IMR-90 (cell line): ENCODE results near the gene STT3A. TPM values are rescaled to one million over a fixed set of nuclear protein-coding genes. Genes with fewer than 3 reads are reported as not detected.

ENCODE experiments used
- ATAC-seq: fragments of 200-7000 bp; cut with Tn5 transposase; 2 replicates; pipeline ENCODE4 v1.9.1; 2020; ENCODE audit warnings: low read depth, mild to moderate bottlenecking, moderate library complexity
- BruUV-seq: library from RNA; stranded (reverse); fragments of 400-500 nt; replicated peaks from 2 replicates; lab custom pipeline; 2021; lab: Mats Ljungman, UMichigan
- CTCF ChIA-PET: fragments of 300-600 bp; formaldehyde crosslinking; extraction: SDS; loops from one replicate; lab custom pipeline; 2021; ENCODE audit warnings: antibody characterized with exemption; lab: Yijun Ruan, JAX
- POLR2A ChIA-PET: fragments of 300-600 bp; sonication (Branson Sonifier 250); formaldehyde crosslinking; loops from one replicate; lab custom pipeline; 2022; ENCODE audit warnings: antibody characterized with exemption; ENCODE audit not compliant: unreplicated experiment; lab: Charles Lee
- DNase-seq: peaks from one replicate; pipeline ENCODE4 v3.0.0; 2013
- H2AFZ ChIP-seq: replicated peaks from 2 replicates; pipeline ENCODE3; 2013; ENCODE audit warnings: low read length, mild to moderate bottlenecking; ENCODE audit not compliant: poor library complexity
- H2AK5ac ChIP-seq: 2 replicates; pipeline ENCODE4 v1.6.1; 2013; ENCODE audit warnings: low read depth, low read length, inconsistent platforms
- H2AK9ac ChIP-seq: replicated peaks from 2 replicates; pipeline ENCODE3; 2013; ENCODE audit warnings: mild to moderate bottlenecking, low read depth, low read length, moderate library complexity; ENCODE audit not compliant: poor library complexity
- H2BK120ac ChIP-seq: 2 replicates; pipeline ENCODE4 v1.6.1; 2013; ENCODE audit warnings: low read depth, low read length, inconsistent platforms
- H2BK15ac ChIP-seq: 3 replicates; pipeline ENCODE4 v1.6.1; 2013; ENCODE audit warnings: low read depth, low read length, inconsistent platforms
- H2BK20ac ChIP-seq: 2 replicates; pipeline ENCODE4 v1.6.1; 2013; ENCODE audit warnings: low read depth, mild to moderate bottlenecking, inconsistent platforms, low read length, moderate library complexity
- H2BK5ac ChIP-seq: 2 replicates; pipeline ENCODE4 v1.6.1; 2013; ENCODE audit warnings: mild to moderate bottlenecking, low read depth, low read length, inconsistent platforms; ENCODE audit not compliant: poor library complexity, severe bottlenecking
- H3K14ac ChIP-seq: replicated peaks from 2 replicates; pipeline ENCODE4 v1.6.1; 2013; ENCODE audit warnings: low read depth, low read length, inconsistent platforms
- H3K18ac ChIP-seq: 2 replicates; pipeline ENCODE4 v1.6.1; 2013; ENCODE audit warnings: low read depth, low read length, control low read depth
- H3K23ac ChIP-seq: 2 replicates; pipeline ENCODE4 v1.6.1; 2013; ENCODE audit warnings: low read depth, low read length, inconsistent platforms
- H3K27ac ChIP-seq: 2 replicates; pipeline ENCODE4 v1.5.1; 2013; ENCODE audit warnings: mild to moderate bottlenecking, control low read depth, low read length; ENCODE audit not compliant: insufficient read depth
- H3K27me3 ChIP-seq: 2 replicates; pipeline ENCODE4 v1.6.1; 2013; ENCODE audit warnings: low read length; ENCODE audit not compliant: control insufficient read depth, insufficient read depth
- H3K36me3 ChIP-seq: 2 replicates; pipeline ENCODE4 v1.6.1; 2013; ENCODE audit warnings: low read length, mixed read lengths; ENCODE audit not compliant: control insufficient read depth, insufficient read depth
- H3K4ac ChIP-seq: 2 replicates; pipeline ENCODE4 v1.6.1; 2013; ENCODE audit warnings: low read depth, low read length, inconsistent platforms
- H3K4me1 ChIP-seq: 2 replicates; pipeline ENCODE4 v1.6.1; 2013; ENCODE audit warnings: low read length, mixed read lengths; ENCODE audit not compliant: control insufficient read depth, insufficient read depth
- H3K4me2 ChIP-seq: 2 replicates; pipeline ENCODE4 v1.6.1; 2013; ENCODE audit warnings: low read depth, mild to moderate bottlenecking, control low read depth, low read length, moderate library complexity
- H3K4me3 ChIP-seq: 2 replicates; pipeline ENCODE4 v1.5.1; 2013; ENCODE audit warnings: low read depth, mild to moderate bottlenecking, control low read depth, low read length, moderate library complexity; ENCODE audit not compliant: insufficient read depth
- H3K56ac ChIP-seq: 2 replicates; pipeline ENCODE4 v1.6.1; 2013; ENCODE audit warnings: low read length, inconsistent platforms; ENCODE audit not compliant: insufficient read depth; ENCODE audit errors: extremely low read depth
- H3K79me1 ChIP-seq, 2 experiments: 2 replicates each; pipeline ENCODE4 v1.6.1; 2013; ENCODE audit warnings: low read length in 2 of 2, inconsistent platforms in 1 of 2, low read depth in 1 of 2
- H3K9ac ChIP-seq: 2 replicates; pipeline ENCODE4 v1.6.1; 2013; ENCODE audit warnings: low read depth, low read length, control low read depth
- H3K9me1 ChIP-seq: 2 replicates; pipeline ENCODE4 v1.6.1; 2013; ENCODE audit warnings: low read length, inconsistent platforms; ENCODE audit not compliant: insufficient read depth
- H3K9me3 ChIP-seq: 2 replicates; pipeline ENCODE4 v1.6.1; 2013; ENCODE audit warnings: low read length; ENCODE audit not compliant: control insufficient read depth, insufficient read depth
- H4K20me1 ChIP-seq: 2 replicates; pipeline ENCODE4 v1.6.1; 2013; ENCODE audit warnings: low read length, inconsistent platforms; ENCODE audit not compliant: insufficient read depth
- H4K5ac ChIP-seq: 2 replicates; pipeline ENCODE4 v1.6.1; 2013; ENCODE audit warnings: mild to moderate bottlenecking, low read depth, low read length, control low read depth
- H4K8ac ChIP-seq, 2 experiments: 2 replicates each; pipeline ENCODE4 v1.6.1; 2013; ENCODE audit warnings: low read depth in 2 of 2, low read length in 2 of 2, control low read depth in 1 of 2, inconsistent platforms in 1 of 2
- H4K91ac ChIP-seq: 2 replicates; pipeline ENCODE4 v1.6.1; 2013; ENCODE audit warnings: low read depth, low read length, inconsistent platforms; ENCODE audit not compliant: insufficient read depth
- BHLHE40 ChIP-seq: fragments of 150-350 bp; IDR thresholded peaks from 2 replicates; pipeline ENCODE4 v1.6.1; 2016; ENCODE audit warnings: mild to moderate bottlenecking, low read depth, low read length
- CEBPB ChIP-seq: IDR thresholded peaks from 2 replicates; pipeline ENCODE4 v1.6.1; 2012; ENCODE audit warnings: low read depth, low read length, improper control_type of control experiment
- CHD1 ChIP-seq: IDR thresholded peaks from 2 replicates; pipeline ENCODE4 v1.6.1; 2012; ENCODE audit warnings: low read depth, low read length, improper control_type of control experiment
- FOS ChIP-seq: fragments of 150-350 bp; IDR thresholded peaks from 2 replicates; pipeline ENCODE4 v1.6.1; 2016; ENCODE audit warnings: low read depth, low read length
- MAFK ChIP-seq: IDR thresholded peaks from 2 replicates; pipeline ENCODE4 v1.6.1; 2012; ENCODE audit warnings: low read depth, low read length, improper control_type of control experiment
- MAZ ChIP-seq: IDR thresholded peaks from 2 replicates; pipeline ENCODE4 v1.6.1; 2012; ENCODE audit warnings: low read depth, mild to moderate bottlenecking, low read length, improper control_type of control experiment, moderate library complexity, borderline replicate concordance
- RCOR1 ChIP-seq: IDR thresholded peaks from 2 replicates; pipeline ENCODE4 v1.6.1; 2012; ENCODE audit warnings: mild to moderate bottlenecking, low read length, improper control_type of control experiment; ENCODE audit not compliant: insufficient replicate concordance
- RFX5 ChIP-seq: IDR thresholded peaks from 2 replicates; pipeline ENCODE4 v1.8.0; 2012; ENCODE audit warnings: low read depth, mild to moderate bottlenecking, low read length, moderate library complexity
- SMC3 ChIP-seq: fragments of 150-350 bp; IDR thresholded peaks from 2 replicates; pipeline ENCODE4 v1.6.1; 2016; ENCODE audit warnings: low read depth, mild to moderate bottlenecking, antibody characterized with exemption, low read length, moderate library complexity
- WGBS, 2 experiments: methylation state at CpG; one replicate each; pipeline versions ENCODE4 v1.1.5 to v1.1.7; 2013; ENCODE audit warnings: missing lambda C conversion rate in 2 of 2; ENCODE audit not compliant: insufficient read length in 1 of 2; ENCODE audit errors: extremely low coverage in 2 of 2; 5-methylcytosine and 5-hydroxymethylcytosine counted together
- dilution Hi-C: fragments of 300-500 bp; cut with HindIII; formaldehyde crosslinking; loops from one replicate; pipeline ENCODE4 v1.14.3; 2018; ENCODE audit warnings: low sequenced_read_pairs; ENCODE audit not compliant: unreplicated experiment
- in situ Hi-C: fragments of 300-500 bp; cut with MboI; formaldehyde crosslinking; loops from 3 replicates; pipeline ENCODE4 v1.14.3; 2019; ENCODE audit warnings: low sequenced_read_pairs, inconsistent platforms, mixed read lengths
- intact Hi-C: fragments of 100-400 bp; cut with micrococcal nuclease; formaldehyde crosslinking; loops from 2 replicates; pipeline ENCODE4 v1.10.0; 2022
- polyA plus RNA-seq, 3 experiments: library from polyadenylated mRNA; depleted of rRNA; stranded (reverse); fragments of >200 nt; gene quantifications; 2 replicates each; pipeline ENCODE4 v1.2.3, GENCODE V29; 2012; ENCODE audit warnings: low replicate concordance in 1 of 3
- total RNA-seq: library from RNA; depleted of rRNA; stranded (reverse); fragments of >200 nt; gene quantifications from 2 replicates; pipeline ENCODE4 v1.2.3, GENCODE V29; 2012
- TF ChIP-seq, protein P1 (sequence below): fragments of 150-350 bp; IDR thresholded peaks from 2 replicates; pipeline ENCODE4 v1.6.1; 2016; ENCODE audit warnings: low read depth, mild to moderate bottlenecking, low read length, moderate library complexity, borderline replicate concordance
- TF ChIP-seq, protein P2 (sequence below): fragments of 150-350 bp; IDR thresholded peaks from 2 replicates; pipeline ENCODE4 v1.6.1; 2017; ENCODE audit warnings: mild to moderate bottlenecking, antibody characterized with exemption, low read length, low read depth

STT3A gene
- total and polyA plus RNA-seq, 2 of the 4 experiments (the other 2 are of a cell fraction): 180 to 387 TPM

DNA sequence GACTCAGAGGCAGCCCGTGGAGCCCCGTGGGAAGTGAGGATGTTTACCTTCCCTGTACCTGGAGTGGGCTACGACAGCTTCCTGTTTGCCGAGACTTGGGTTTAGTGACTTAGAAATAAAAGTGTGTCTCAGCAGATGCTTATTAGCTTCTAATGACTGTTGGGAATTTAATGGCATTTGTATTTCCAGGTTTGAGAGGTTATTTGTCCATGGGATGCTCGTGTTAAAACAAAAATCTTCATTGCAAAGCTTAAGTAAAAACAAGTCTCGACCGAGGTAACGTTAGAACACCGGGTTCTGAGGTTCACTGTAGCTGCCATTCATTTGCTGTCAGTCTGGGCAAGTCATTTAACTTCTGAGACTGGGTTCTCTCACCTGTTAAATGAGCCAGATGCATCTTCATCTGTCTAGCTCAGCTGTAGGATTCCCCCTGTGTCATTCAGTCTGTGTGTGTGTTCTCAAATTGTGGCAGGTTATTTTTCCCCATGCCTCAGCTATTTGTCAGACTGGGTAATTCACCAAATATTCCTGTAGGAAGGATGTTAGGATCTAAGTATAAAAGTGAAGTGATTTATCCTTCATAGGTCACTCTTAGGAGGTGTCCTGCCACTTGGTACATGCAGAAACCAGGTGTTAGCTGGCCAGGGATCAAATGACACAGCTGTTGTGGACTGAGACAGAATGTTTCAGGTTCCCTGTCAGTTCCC, 22.6 kb upstream of the STT3A start:
- 5% methylated on average over 6 of the region's 9 CpGs; no CpG with 5 or more reads in 1 of the 2 experiments for WGBS, 2 experiments
- Histone ChIP-seq H3K4me1 (peaks cover 12% of the 10 kb centered on the region), H3K9ac (peak overlapping the region; percentile 98), H4K20me1 (no peaks in the 10 kb centered on the region), H2BK15ac (no peak overlapping the region), H4K5ac (peak overlapping the region; percentile 92), H3K9me3 (no peaks in the 10 kb centered on the region), H4K91ac (peak overlapping the region; percentile 59), H2AK9ac (peak overlapping the region; percentile 91), H2BK20ac (no peak overlapping the region), H3K27ac (peak overlapping the region; percentile 76), H4K8ac (peak overlapping the region; percentile 15 to 83; a peak in 2 of 4 replicates), H3K23ac (peak overlapping the region; percentile 93), H3K79me1 (peaks cover 15 to 22% of the 10 kb centered on the region in 2 experiments), H2BK5ac (peak overlapping the region; percentile 88), H3K4me3 (peak overlapping the region; percentile 99), H2BK120ac (peak overlapping the region; percentile 30; the same call in 1 of the 2 replicates), H3K18ac (peak overlapping the region; percentile 79), H3K14ac (peak overlapping the region; percentile 96), H2AK5ac (peak overlapping the region; percentile 75), H3K4me2 (peak overlapping the region; percentile 99), H3K9me1 (peaks cover 5% of the 10 kb centered on the region), H3K4ac (peak overlapping the region; percentile 95), H3K56ac (peak overlapping the region; percentile 73), H3K36me3 (peaks cover 10% of the 10 kb centered on the region), H2AFZ (peak overlapping the region; percentile 97), H3K27me3 (no peaks in the 10 kb centered on the region)
- TF ChIP-seq MAFK: no peak
- TF ChIP-seq, protein P1, sequence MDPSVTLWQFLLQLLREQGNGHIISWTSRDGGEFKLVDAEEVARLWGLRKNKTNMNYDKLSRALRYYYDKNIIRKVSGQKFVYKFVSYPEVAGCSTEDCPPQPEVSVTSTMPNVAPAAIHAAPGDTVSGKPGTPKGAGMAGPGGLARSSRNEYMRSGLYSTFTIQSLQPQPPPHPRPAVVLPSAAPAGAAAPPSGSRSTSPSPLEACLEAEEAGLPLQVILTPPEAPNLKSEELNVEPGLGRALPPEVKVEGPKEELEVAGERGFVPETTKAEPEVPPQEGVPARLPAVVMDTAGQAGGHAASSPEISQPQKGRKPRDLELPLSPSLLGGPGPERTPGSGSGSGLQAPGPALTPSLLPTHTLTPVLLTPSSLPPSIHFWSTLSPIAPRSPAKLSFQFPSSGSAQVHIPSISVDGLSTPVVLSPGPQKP: no peak
- no peak for TF ChIP-seq CHD1
- no peak for TF ChIP-seq FOS
- no peak for TF ChIP-seq MAZ
- TF ChIP-seq CEBPB: no peak
- TF ChIP-seq BHLHE40: no peak
- TF ChIP-seq RCOR1: no peak
- TF ChIP-seq, protein P2, sequence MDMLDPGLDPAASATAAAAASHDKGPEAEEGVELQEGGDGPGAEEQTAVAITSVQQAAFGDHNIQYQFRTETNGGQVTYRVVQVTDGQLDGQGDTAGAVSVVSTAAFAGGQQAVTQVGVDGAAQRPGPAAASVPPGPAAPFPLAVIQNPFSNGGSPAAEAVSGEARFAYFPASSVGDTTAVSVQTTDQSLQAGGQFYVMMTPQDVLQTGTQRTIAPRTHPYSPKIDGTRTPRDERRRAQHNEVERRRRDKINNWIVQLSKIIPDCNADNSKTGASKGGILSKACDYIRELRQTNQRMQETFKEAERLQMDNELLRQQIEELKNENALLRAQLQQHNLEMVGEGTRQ: no peak
- TF ChIP-seq RFX5: no peak
- TF ChIP-seq SMC3: no peak
- no TSS peak for BruUV-seq
- CTCF ChIA-PET: interaction anchor here (0.6 to 1.0 kb wide), 2 partner anchors 14 to 57 kb away, joined by 3 read pairs; no protein-coding TSS in a partner anchor
- intact Hi-C loops: loop anchor here (1.0 to 10.0 kb wide), 4 partner anchors 53 to 605 kb away; no protein-coding TSS in a partner anchor
- dilution Hi-C loops: no loop called here
- DNase-seq: peak; percentile 18
- POLR2A ChIA-PET: interaction anchor here (1.0 kb wide), 2 partner anchors 12 to 22 kb away, joined by 3 to 6 read pairs; no protein-coding TSS in a partner anchor
- no peak for ATAC-seq
- in situ Hi-C loops: no loop called here
